IPS DF 4.7 (cell line): ENCODE data around the gene IFI27L1.

Experiments used
- DNase-seq: peaks from one replicate; pipeline ENCODE4 v3.0.0-alpha.2; 2013; ENCODE audit warnings: low spot score; ENCODE audit errors: extremely low read depth

IFI27L1 gene

DNA sequence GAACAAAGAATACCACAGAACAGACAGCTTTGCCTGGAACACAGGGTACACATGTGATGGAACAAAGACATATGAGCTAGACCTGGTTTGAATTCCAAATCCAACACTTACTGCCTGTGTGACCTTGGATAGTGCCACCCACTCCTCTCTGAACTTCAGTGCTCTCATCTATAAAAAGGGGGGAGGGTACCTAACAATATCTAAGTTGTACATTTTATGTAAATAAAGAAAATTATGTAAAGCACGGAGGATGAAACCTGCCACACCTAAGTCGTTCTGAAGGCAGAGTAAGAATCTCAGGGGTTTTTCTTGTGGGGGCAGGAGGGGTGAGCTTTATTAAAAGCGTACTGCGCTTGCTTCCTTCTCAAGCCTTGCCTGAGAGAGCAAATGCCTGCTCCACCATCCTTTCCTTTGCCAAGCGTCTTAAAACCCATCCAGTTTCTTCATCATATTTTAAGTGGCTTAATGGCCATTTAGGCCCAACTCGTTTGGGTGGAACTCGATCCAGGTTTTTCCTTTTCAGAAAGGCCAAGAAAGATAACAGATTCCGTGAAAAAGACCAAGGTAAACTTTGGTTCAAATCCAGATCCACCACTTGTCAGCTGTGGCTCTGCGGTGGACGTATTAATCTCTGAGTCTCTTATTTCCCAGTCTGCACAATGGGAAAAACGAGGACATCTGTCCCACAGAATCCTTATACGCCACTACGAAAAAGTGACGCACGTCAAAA is 1.1 kb upstream of the IFI27L1 start:
- no peak for DNase-seq

GRCh38 chr14:94081386-94081820 is 293 bp downstream of the IFI27L1 start:
- no peak for DNase-seq

GRCh38 chr14:94087891-94088290 is 6.8 kb downstream of the IFI27L1 start:
- DNase-seq, result no peak

DNA sequence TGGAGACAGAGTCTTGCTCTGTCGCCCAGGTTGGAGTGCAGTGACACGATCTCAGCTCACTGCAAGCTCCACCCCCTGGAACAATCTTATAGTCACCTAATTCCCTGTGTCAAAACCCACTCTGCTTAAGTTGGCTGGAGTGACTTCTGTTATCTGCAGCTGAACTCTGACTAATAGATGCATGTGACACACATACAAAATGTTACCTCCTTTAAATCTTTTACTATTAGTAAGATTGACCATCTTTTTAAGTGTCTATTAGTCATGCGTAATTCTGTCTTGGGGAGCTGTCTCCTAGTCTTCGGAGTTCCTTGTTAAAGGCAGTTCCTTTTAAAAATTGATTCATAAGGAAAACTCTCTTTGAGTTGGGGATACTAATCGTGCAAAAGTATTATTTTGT is 7.4 kb downstream of the IFI27L1 start:
- DNase-seq, result no peak

- DNase-seq, result no peak
Observed at GRCh38 chr14:94089479-94089878, 8.4 kb downstream of the IFI27L1 start.

DNA sequence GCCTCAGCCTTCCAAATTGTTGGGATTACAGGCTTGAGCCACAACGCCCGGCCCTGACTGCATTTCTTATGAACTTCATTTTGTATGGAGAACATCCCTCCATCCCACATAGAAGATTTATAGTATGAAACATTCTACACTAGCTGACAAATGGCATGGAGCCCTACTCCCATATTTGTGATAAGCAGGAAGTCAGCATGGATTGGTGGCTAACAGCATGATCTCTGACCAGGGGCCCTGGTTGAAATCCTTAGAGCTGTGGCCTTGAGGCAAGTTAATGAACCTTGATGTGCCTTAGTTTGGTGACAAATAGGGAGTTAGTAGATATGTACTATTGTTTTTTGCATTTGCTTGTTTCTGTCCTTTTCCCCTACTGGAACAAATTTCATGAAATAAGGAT is 12.3 kb downstream of the IFI27L1 start:
- DNase-seq, result no peak

- DNase-seq, result no peak
Observed at GRCh38 chr14:94097091-94097490, 16.0 kb downstream of the IFI27L1 start.

DNA sequence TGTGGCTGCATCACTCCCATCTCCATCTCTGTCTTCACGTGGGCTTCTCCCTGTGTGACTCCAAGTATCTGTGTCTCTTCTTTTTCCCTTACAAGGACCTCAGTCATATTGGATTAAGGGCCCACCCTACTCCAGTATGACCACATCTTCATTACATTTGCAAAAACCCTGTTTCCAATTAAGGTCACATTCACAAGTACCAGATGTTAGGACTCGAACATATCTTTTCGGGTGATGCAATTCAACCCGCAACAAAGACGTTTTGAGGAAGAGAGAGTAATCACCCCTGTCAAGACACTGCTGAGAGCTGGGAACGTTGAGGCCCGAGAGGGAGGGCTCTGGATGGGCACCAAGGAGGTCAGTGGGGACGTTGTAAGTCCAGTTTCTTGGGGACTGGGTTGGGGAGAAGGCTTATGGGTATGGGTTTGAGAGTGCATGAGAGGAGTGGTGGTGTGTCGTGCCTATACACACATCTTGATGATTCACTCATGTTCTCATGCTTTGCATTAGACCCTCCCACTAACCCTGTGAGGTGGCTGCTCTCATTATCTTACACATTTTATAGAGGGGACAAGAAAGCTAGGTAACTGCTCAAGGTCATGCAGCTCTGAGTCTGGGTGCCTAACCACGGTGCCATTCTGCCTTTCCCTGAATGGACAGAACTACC is 17.3 kb downstream of the IFI27L1 start:
- no peak for DNase-seq

- DNase-seq, result no peak
Observed at GRCh38 chr14:94099006-94099405, 17.9 kb downstream of the IFI27L1 start.

GRCh38 chr14:94100847-94101246 is 19.7 kb downstream of the IFI27L1 start:
- no peak for DNase-seq

- no peak for DNase-seq
Observed at GRCh38 chr14:94101748-94102147, 20.6 kb downstream of the IFI27L1 start.

GRCh38 chr14:94102768-94103482 is 21.8 kb downstream of the IFI27L1 start:
- DNase-seq, result no peak

GRCh38 chr14:94103554-94104150 is 22.5 kb downstream of the IFI27L1 start:
- DNase-seq, result no peak

DNA sequence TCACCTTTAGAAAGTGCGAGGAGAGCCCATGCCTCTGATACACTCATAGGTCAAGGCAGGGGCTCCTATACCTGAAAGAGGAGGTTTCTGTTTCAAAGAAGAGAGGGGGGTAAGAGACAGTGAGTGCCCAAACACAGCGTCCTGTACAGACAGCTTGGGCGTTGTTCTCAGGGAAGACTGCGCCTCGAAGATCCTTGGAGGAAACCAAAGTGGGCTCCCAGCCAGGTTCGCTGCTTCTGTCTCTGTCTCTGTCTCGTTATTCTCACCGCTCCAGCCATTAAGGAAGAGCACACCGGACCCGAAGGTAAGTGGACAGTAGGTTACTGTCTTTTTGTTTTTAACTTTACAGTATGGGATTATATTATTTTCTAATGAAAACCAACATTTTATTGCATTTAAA is 23.6 kb downstream of the IFI27L1 start:
- DNase-seq, result no peak

DNA sequence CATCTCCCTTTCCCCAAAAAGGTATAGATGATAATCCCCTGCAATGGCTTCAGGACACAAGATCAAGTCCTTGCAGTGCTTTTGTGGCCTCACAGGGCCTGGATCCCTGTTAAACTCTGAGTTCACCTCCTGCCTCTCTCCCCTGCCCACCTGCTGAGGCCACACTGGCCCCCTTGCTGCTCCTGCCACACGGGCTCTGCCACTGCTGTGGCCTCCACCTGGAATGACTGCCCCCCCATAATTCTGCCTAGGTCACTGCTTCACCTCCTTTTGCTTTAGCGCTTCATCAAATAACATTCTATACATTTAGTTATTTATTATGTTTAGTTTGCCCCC is 28.8 kb downstream of the IFI27L1 start:
- DNase-seq, result no peak

GRCh38 chr14:94110552-94111181 is 29.6 kb downstream of the IFI27L1 start, which contains the start of gene IFI27:
Gene IFI27 (plus strand): TSS chr14:94110736.
- DNase-seq, result no peak

DNA sequence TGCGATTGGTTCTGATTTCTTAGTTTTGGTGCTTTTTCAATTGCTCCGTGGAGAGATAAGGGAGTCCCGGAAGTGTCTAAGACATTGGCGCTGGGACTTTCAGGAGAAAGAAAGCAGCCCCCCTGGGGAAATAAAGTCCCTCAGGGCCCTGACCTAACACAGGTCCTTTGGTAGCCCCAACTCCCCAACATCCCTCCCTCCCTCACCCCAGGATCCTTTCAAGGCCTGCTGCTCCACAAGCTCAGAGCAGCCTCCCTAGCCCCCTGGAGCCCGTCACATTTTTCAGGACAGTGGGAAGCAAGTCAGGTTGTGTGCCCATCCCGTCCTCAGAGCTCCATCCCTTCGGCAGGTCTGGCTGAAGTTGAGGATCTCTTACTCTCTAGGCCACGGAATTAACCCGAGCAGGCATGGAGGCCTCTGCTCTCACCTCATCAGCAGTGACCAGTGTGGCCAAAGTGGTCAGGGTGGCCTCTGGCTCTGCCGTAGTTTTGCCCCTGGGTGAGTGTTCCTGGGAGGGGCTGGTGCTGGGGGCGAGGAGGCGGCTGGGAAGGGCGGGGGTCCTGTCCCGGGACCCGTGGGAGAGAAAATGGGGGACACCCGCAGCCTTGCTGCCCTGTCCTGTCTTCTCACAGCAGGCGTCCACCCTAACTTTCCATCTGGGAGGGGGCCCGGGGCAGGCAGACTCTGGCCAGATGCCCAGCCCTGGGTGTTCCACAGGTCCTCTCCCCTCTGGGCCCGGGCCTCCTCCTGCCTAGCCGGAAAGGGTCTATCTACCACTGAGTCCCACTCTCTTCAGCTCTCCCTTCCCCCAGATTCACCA is 30.4 kb downstream of the IFI27L1 start:
- no peak for DNase-seq

GRCh38 chr14:94112513-94113063 is 31.5 kb downstream of the IFI27L1 start:
- DNase-seq, result no peak

- DNase-seq, result no peak
Observed at GRCh38 chr14:94113073-94113472, 32.0 kb downstream of the IFI27L1 start.

- no peak for DNase-seq
Observed at GRCh38 chr14:94113490-94113889, 32.4 kb downstream of the IFI27L1 start.
